Measurements from ENCODE around the gene SH3PXD2A. TPM values are rescaled to one million over a fixed set of nuclear protein-coding genes. Genes with fewer than 3 reads are reported as not detected.
A peak's percentile ranks its signal among the peaks of the same experiment; 100 is the strongest.

SH3PXD2A gene
- polyA plus RNA-seq, 1 experiment = 50.2 TPM

DNA sequence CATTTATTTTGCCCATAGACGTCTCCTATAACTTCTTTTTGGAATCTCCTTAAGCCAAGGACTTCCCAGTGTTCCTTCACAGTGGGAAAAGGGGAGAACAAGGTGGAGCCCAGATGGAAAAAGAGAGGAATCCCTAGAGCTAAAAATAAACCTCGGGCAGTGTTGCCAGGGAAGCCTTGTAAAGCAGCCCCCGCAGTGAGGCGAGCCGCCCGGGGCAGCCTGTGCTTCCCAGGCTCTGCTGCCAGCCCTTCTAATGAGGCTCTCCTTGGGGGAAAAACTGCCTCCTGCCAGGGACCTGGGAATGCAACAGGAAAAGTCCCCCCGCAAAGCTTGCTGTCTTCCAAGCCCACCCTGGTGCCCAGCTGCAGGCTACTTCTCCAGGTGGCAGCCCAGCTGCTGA is 71.7 kb downstream of the SH3PXD2A start:
- H3K36me3 ChIP-seq (ENCODE audit: control insufficient read depth, insufficient read depth, low read length) = no peaks in the 10 kb centered on the region
- TF ChIP-seq, protein P1, sequence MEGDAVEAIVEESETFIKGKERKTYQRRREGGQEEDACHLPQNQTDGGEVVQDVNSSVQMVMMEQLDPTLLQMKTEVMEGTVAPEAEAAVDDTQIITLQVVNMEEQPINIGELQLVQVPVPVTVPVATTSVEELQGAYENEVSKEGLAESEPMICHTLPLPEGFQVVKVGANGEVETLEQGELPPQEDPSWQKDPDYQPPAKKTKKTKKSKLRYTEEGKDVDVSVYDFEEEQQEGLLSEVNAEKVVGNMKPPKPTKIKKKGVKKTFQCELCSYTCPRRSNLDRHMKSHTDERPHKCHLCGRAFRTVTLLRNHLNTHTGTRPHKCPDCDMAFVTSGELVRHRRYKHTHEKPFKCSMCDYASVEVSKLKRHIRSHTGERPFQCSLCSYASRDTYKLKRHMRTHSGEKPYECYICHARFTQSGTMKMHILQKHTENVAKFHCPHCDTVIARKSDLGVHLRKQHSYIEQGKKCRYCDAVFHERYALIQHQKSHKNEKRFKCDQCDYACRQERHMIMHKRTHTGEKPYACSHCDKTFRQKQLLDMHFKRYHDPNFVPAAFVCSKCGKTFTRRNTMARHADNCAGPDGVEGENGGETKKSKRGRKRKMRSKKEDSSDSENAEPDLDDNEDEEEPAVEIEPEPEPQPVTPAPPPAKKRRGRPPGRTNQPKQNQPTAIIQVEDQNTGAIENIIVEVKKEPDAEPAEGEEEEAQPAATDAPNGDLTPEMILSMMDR (IDR thresholded peaks at IDR 0.05; ENCODE audit: insufficient read depth, low read depth, low read length) = no peak
- no peak overlapping the region for H3K4me3 ChIP-seq (ENCODE audit: low read depth, low read length)
- POLR2A ChIA-PET = no interaction called here
- H3K27me3 ChIP-seq (ENCODE audit: control insufficient read depth, insufficient read depth, low read length) = no peaks in the 10 kb centered on the region
- CTCF ChIA-PET = interaction anchor here (0.6 kb wide), 1 partner anchor 239 kb away, joined by 3 read pairs; no protein-coding TSS in a partner anchor
- no peak for DNase-seq (ENCODE audit: low read depth)

DNA sequence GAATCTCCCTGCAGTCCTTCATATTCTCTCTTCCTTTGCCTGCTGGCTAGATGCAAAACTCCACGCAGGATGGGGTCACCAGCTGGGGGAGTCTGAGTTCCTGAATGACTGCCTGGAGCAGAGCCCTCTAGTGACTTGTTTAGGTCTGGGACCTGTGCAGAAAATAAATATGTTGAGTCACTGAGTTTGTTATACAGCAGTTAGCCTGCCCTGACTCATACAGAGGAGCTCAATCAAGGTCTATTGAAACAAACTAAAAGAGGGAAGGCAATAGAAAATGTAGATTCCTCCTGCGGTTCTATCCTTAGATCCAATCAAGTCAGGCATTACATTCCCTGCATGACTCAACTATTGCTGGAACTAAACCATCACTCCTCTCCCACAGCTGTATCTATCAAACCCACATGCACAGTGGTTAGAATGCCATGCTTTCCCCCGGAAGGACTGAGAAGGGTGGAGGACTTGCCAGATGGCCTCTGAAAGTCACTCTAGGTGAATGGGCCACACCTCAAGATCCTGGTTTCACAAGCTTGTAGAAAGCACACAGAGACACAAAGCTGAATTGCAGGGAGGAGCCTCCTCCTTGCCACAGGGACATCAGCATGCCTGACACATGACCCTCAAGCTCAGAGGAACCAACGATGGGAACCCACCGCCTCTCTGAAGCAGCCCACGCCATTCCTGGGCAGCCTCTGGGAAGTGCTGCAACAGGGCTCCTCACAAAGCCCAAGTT is 73.9 kb downstream of the SH3PXD2A start:
- CTCF ChIA-PET = interaction anchor here (0.6 to 2.2 kb wide), 17 partner anchors 9 to 344 kb away, joined by 3 to 10 read pairs (median 3); no protein-coding TSS in a partner anchor
- Histone ChIP-seq H3K27me3 (ENCODE audit: control insufficient read depth, insufficient read depth, low read length) (no peaks in the 10 kb centered on the region), H3K36me3 (ENCODE audit: control insufficient read depth, insufficient read depth, low read length) (no peaks in the 10 kb centered on the region), H3K4me3 (ENCODE audit: low read depth, low read length) (no peak overlapping the region)
- TF ChIP-seq, protein P1 (IDR thresholded peaks at IDR 0.05; ENCODE audit: insufficient read depth, low read depth, low read length) = peak; percentile 68
- POLR2A ChIA-PET = interaction anchor here (0.8 to 1.0 kb wide), 3 partner anchors 23 to 70 kb away, joined by 3 read pairs; no protein-coding TSS in a partner anchor
- DNase-seq (ENCODE audit: low read depth) = peak; percentile 99

DNA sequence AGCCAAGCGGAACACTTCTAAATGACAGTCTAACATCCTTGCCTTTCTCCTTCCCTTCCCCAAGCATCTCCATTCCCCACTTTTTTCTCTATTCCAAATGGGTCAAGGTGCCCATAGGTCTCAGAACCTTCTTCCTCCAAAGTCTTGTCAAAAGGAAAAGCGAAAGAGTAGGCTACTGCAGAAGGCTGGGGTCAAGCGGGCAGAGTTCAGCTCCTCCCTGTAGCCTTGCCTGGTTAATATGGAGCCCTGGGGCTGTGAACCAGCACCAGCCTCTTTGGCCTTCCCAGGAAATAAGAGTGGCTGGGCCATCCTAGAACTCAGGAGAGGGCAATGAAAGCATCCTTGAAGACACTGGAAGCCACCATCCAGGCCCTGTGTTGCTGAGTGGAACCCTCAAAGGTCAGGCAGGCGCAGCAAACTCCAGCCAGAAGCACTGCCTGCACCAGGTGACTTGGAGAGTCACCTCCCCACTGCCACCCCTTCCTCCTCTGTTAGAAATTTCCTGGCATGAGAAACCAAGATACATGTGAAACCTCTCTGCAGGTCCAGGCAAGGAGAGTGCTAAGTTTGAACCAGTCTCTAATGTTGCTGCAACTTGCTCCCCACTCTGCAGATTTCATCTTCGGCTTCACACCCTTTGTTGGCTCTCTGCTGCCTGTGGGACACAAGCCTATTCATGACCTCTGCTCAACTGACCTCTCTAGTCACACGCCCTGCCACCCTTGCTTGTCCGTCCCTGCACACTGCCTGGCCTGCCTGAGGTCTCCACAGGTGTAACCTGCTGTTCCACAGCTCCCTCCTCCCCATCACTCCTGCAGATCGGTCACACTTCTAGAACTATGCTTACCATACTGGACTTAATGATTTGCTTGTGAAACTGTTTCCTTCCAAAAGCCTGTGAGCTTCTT is 74.9 kb downstream of the SH3PXD2A start:
- ChIA-PET POLR2A (interaction anchor here (1.0 kb wide), 1 partner anchor 42 kb away, joined by 3 read pairs; no protein-coding TSS in a partner anchor), CTCF (interaction anchor here (0.9 to 2.2 kb wide), 6 partner anchors 10 to 74 kb away, joined by 3 to 10 read pairs (median 4); no protein-coding TSS in a partner anchor)
- H3K36me3 ChIP-seq (ENCODE audit: control insufficient read depth, insufficient read depth, low read length) = no peaks in the 10 kb centered on the region; the same call in 1 of the 2 replicates
- TF ChIP-seq, protein P1 (IDR thresholded peaks at IDR 0.05; ENCODE audit: insufficient read depth, low read depth, low read length) = no peak
- H3K27me3 ChIP-seq (ENCODE audit: control insufficient read depth, insufficient read depth, low read length) = no peaks in the 10 kb centered on the region
- DNase-seq (ENCODE audit: low read depth) = no peak
- no peak overlapping the region for H3K4me3 ChIP-seq (ENCODE audit: low read depth, low read length)

DNA sequence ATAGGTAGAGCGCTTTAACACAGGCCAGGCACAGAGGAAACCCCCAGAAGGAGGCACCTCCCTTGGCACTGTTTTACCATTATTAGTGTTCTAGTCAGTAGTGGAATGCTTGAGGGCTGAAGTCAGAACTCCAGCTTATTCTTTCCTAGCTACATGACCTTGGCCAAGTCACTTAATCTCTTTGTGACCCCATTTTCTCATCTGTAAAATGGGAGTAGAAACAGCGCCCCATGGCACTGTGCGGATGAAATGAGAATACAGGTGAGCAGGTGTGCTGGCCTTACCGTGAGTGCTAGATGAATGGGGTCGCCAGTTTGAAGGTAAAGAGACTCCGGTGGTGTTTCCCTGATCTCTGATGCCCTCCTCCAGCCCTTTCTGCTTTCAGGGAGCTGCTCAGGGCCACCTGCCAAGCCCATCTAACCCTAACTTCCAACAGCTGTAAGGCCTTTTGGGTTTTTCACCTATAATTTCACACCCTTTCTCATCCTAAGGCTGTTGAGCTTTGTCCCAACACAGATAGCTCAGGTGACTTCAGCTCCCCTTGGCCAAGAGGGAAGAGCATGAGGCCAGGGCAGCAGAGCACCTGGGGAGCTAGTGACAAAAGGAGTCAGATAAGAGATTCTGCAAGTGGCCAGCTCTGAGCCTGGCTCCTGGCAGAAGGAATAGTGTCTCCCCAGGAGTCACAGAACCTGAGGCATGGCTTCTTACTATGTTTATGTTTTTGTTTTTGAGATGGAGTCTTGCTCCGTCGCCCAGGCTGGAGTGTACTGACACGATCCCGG is 76.8 kb downstream of the SH3PXD2A start:
- CTCF ChIA-PET = interaction anchor here (0.7 to 1.4 kb wide), 2 partner anchors 59 to 352 kb away, joined by 3 read pairs; no protein-coding TSS in a partner anchor
- POLR2A ChIA-PET = interaction anchor here (0.6 kb wide), 1 partner anchor 497 kb away, joined by 3 read pairs; no protein-coding TSS in a partner anchor

More for the DNA sequence above, 76.8 kb downstream of the SH3PXD2A start:
- DNase-seq (ENCODE audit: low read depth) = no peak
- Histone ChIP-seq H3K27me3 (ENCODE audit: control insufficient read depth, insufficient read depth, low read length) (no peaks in the 10 kb centered on the region), H3K4me3 (ENCODE audit: low read depth, low read length) (no peak overlapping the region), H3K36me3 (ENCODE audit: control insufficient read depth, insufficient read depth, low read length) (no peaks in the 10 kb centered on the region; the same call in 1 of the 2 replicates)
- TF ChIP-seq, protein P1 (IDR thresholded peaks at IDR 0.05; ENCODE audit: insufficient read depth, low read depth, low read length) = no peak

All from BJ (cell line).